GM21367 (cell line): Measurements from ENCODE around the gene FCN3.

Experiments used
- ATAC-seq: cut with Tn5 transposase; IDR thresholded peaks from one replicate; pipeline ENCODE4 v1.9.1; 2021; ENCODE audit not compliant: unreplicated experiment

Gene FCN3

DNA sequence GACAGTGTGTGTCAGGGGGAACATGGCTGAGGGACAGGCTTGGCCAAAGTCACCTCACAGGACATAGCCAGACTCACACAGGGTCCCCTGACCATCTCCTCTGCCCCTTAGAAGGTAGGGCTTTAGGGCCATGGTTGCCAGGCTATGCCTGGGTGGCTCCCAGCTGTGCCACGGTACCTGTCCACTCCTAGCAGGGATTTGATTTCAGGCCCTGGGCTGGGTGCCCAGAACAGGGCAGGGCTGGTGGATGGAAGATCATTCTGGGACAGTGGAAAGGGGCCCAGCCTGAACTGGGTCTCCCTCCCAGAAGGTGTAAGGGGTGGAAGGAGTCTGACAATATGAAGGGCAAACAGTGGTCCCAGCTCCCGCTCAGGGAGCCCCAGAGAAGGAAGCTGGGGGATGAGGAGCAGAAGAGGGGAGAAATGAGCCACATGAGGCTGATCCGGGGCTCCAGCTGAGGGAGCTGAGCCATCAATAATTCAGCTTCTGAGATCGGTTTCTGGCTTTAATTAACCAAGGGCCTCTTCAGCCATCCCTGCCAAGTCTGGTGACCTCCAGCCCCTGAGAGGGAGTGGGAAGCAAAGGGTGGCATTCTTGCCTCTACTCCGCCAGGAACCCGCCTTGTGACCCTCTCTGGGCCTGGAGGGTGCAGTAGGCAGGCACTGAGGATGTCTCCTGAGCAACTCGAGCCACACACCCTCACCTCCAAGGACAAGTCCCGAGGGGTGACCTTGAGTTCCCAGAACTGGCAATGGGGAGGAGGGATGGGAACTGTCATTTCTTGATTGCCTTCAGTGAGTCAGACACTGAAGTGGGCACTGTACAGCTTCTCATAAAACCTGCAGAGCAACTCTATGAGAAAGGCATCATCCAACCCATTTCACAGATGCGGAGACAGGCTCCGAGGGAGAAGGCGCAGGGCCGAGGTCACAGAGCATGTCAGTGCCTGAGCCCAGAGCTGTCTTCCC, 6.4 kb upstream of the FCN3 start:
- ATAC-seq = no peak

DNA sequence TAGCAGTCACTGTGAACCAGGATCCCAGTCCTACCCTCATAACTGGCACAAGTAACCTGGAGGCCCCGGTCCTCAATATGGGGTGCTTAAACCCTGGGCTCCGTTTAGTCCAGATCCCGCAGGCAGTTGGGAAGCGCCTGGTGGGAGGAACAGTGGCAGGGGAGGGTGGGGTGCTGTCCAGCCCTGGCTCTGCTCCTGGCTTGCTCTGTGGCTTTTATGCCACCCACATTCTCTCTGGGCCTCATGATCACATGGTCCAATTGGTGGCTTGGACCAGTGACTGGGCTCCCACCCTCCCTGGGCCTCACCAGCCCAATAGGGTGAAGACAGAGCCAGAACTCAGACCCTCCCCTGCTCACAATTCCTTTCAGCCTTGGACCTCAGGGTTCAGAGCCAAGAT, 5.6 kb upstream of the FCN3 start:
- no peak for ATAC-seq

DNA sequence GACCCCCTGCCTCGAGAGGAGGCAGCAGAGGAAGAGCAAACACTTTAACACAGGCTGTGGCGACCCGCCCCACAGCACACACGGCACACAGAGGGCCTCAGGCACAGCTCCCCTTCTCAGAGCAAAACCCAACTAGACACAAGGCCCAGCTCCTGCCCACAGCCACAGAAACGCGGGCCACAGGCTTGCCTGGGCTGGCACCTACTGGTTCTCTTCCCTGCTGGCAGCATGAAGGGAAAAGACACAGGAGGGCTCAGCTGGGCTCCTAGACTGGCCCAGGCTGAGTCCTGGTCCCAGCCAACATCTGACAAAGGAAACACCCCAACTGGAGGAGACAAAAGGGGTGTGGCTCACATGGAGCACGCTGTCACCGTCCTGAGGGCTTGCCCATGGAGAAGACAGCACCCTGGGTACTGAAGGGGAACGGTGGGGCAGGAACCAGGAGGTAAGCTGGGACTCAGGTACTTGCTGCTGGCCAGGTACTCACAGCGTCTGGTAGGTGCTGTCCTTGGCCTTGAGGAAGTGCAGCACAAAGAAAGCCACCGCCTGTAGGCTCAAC, 5.0 kb upstream of the FCN3 start:
- ATAC-seq = no peak

DNA sequence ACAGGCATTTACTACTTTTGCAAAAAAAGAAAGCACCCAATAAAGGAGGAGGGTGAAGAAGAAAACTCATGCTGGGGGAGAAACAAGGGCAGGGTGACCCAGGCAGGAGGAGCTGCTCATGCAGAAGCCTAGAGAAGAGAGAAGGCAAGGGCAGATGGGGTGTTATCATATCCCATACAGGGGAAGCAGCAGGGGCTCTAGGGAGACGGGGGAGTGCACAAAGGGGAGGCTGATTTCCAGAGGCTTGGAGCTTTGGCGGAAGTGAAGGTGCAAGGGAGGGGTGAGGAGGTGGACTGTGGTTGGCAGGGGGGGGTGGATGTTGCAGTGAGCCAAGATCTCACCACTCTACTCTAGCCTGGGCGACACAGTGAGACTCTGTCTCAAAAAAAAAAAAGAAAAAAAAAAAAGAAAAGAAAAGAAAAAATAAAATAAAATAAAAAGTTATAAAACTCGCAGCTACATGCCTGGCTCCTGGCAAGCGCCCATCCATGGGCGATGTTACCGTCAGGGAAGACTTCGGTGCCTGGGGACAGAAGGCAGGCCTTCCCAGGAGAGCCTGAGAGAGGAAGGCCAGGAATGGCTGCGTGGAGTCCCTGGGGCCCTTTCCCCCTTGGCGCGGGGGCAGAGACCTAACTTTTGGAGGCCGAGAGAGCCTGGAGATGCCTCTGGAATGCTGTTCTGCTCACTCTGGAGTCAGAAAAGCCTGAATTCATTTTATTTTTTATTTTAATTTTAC, 3.3 kb upstream of the FCN3 start:
- no peak for ATAC-seq

DNA sequence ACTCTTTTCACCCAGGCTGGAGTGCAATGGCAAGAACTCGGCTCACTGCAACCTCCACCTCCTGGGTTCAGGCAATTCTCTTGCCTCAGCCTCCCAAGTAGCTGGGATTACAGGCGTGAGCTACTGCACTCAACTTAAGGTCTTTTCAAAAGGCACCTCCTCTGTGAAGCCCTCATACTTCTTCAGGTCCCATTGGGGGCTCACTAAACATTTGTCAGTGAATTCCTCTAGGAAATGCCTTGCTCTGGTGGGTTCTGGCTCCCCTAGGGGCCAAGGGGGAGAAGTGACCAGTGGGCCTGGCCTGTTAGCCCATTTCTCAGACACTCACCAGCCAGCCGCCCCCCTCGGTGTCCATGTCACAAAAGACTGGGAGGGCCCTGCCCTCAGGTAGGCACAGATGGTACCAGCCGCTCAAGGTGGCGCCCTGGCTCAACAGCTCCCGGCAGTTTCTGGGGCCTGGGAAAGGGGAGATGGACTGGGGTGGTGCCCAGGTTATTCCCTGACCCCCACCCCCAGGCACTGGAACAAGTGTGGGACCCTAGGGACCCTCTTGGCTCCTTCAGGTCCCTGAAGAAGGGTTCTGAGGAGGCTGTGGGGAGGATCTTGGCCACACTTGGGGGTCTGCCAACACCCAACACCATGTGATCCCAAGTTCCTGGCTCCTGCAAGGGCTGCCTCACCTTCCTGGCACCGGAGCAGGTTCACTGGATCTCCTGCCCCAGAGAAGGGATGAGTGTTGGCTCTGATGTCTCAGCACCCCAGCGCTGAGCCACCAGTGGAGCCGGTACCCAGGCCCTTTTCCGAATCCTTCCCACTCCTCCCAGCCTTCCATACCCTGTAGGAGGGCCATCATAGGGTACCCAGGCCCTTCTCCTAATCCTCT, 1.6 kb downstream of the FCN3 start:
- ATAC-seq = no peak

DNA sequence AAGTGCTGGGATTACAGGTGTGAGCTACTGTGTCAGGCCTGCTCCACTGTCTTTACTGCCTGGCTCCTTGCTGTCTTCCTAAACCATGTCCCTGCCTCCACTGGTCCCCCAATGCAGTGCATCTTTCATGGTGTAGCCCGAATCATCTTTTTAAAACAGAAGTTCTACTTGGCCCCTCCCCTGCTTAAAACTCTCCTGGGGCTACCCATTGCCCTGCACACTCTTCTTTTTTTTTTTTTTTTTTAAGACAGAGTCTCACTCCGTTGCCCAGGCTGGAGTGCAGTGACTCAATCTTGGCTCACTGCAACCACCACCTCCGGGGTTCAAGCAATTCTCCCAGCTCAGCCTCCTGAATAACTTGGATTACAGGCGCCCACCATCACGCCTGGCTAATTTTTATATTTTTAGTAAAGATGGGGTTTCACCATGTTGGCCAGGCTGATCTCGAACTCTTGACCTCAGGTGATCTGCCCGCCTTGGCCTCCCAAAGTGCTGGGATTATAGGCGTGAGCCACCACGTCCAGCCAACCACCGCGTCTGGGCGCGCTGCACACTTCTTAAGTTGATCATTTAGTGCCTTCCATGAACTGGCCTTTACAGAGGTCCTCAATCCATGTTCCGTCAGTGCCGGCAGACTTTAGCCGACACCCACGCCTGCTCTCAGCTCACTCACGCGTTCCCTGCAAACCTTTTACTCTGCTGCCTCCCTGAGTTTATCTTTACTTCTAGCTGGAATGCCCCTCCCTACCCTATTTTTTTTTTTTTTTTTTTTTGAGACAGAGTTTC, 2.4 kb downstream of the FCN3 start:
- ATAC-seq = no peak

DNA sequence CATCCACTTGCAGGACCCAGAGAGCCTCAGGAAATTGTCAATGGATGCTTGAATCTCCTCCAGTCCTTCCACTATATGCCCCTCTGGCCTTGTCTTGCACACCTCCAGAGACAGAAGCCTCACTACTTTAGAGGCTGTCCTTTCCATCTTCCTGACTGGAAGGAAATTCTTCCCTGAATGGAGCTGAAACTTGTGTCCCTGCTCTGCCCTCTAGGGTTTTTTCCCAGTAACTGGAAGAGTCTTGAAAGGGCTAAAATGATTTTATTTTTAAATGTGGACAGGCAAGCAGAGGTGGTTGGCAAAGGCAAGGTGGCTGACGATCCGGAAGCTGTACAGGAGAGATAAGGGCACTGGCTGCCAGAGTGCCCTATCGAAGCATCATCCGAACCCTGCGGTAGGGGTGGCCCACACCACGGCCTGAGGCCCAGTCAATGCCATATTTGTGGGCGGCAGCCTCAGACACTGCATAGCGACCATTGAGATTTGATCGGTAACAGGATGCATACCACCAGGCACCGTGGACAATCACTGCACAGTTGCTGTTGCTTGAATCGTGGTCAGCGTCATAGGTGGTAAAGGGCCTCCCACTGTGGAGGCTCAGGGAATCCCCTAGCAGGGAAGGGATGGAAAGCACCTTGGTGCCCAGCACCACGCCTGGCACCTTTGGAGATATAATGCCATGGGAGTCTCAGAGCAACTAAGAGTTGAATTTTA, 5.6 kb downstream of the FCN3 start:
- ATAC-seq = no peak

DNA sequence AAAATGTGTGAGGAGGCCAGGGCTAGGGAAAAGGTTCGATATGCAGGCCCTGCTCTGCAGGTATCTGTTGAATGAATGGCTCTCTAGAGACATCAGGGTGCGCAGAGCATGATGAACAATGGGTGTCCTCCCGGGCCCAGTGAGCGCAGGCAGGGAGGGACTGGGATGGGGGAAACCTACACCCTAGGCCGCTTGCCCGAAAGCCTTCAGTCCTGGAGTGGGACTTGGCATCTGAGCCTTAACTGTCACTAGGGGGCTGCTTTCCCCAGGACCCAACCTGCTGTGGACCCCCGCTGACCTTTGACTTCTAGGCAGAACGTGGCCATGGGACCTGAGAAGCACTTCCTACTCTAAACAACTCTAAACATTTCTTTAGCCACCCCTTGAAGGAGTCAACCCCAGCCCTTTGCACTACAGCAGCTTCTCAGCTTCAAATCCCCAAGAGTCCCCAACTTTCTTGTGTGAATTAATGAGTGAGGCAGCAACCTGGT, 7.4 kb downstream of the FCN3 start:
- no peak for ATAC-seq

DNA sequence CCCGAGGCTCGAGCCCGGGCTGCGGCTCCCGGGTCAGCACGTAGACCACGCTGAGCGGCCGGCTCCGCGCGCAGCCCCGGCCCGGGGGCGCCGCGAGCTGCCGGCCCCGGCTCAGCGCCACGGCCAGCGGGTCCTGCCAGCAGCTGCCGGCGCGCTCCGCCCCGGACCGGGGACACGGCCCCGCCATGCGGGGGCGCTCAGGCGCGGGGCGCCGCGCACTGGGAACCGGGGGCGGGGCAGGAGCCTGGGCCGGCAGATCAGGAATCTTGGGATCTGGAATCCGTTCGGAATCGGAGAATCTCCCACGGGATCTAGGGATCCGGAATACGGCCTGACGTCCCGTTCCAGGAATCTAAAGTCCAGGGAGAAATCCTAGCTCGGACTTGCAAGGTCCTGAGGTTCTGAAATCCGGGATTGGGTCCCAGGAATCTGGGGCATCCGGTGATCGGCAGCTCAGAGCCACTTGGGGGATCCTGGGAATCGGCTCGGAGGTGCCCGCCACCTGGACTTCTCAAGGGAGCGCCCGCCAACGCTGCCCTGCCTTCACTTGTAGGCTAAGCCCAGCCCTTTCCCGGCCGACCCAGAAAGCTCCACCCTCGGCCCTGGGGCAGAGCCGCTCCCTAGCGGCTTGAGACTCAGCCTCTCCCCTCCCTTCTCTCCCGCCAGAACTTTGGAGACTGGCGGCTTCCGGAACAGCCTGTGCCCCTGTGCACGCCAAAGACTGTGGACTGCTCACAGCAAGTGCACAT, 8.0 kb downstream of the FCN3 start, which contains the start of gene MAP3K6:
TSS of gene MAP3K6 (minus strand) at position 551 of the 749 bp plus-strand sequence. CDS start at position 187, 364 bp downstream.
- peak; percentile 32 for ATAC-seq

DNA sequence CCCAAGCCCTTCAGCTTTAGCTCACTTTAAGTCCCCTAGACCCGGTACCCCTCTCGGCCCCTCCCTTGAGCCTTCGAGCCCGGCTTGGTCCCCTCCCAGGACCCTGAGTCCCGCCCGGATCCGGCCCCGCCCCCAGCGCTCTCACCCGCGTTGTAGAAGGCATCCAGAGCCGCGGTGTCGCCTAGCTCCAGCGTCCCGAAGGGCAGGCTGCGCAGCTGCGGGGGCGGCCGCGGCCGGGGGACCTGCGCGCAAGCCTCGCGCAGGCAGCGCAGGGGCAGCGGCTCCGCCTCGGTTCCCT, 8.6 kb downstream of the FCN3 start:
- ATAC-seq = peak; percentile 30

DNA sequence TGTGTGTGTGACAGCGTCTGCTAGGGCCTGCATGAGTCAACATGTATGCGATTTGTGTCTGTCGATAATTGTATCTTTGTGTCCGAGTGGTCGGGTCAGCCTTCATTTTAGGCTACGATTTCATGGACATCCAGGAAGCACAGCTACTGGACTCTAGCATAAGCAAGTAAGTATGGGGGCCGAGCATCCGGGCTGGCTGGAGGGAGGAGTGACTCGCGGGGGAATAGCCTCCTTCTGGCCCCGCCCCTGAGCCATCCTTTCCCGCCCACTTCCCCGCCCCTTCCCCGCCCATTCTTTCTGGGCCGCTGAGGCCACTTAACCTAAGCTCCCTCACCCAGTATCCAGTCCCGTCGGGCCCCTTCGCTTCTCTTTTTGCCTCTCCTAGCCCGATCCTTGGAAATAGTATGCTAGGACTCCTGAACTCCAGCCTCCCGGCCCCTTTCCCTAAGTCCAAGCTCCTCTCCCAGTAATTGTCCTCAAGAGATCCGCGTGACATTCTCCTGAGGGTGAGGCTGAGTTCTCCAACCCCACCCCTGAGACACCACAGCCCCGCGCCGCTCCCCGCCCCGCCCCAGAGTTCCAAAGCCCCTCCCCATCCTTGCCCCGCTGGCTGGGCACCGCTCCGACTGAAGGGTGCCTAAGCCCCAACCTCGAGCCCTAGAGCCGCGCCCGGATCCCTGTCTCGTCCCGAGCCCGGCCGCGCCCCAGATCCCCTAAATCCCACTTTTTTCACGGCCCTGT, 9.1 kb downstream of the FCN3 start:
- peak; percentile 28 for ATAC-seq

DNA sequence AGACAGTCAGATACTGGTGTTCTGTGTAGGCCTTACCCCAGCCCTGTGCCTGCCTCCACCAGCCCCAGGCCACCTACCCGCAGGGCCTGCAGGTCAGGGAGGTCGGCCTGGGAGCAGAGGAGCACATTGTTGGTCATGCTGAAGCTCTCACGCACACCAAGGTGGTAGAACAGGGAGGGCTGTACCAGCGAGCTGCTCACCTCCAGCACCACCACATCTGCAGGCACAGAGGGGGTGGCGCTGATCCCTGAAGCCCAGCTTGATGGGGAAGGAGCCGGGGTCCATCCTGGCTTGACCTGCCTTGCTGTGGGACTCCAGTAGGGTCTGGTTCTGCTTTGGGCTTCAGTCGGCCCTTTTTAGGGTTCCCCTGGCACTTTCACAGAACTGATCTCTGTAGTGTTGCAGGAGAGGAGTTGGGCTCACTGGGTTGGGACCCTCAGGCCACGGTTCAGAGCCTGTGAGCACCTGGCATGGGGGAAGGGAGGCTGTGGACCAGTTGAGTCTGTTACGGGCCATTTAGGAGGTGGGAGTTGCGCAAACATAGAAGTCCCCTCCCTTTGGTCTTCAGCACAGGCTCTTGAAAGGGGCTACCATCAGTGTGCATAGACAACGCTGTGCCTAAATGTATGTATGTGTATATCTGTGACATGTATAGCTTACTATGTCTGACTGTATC, 9.8 kb downstream of the FCN3 start:
- ATAC-seq = no peak

DNA sequence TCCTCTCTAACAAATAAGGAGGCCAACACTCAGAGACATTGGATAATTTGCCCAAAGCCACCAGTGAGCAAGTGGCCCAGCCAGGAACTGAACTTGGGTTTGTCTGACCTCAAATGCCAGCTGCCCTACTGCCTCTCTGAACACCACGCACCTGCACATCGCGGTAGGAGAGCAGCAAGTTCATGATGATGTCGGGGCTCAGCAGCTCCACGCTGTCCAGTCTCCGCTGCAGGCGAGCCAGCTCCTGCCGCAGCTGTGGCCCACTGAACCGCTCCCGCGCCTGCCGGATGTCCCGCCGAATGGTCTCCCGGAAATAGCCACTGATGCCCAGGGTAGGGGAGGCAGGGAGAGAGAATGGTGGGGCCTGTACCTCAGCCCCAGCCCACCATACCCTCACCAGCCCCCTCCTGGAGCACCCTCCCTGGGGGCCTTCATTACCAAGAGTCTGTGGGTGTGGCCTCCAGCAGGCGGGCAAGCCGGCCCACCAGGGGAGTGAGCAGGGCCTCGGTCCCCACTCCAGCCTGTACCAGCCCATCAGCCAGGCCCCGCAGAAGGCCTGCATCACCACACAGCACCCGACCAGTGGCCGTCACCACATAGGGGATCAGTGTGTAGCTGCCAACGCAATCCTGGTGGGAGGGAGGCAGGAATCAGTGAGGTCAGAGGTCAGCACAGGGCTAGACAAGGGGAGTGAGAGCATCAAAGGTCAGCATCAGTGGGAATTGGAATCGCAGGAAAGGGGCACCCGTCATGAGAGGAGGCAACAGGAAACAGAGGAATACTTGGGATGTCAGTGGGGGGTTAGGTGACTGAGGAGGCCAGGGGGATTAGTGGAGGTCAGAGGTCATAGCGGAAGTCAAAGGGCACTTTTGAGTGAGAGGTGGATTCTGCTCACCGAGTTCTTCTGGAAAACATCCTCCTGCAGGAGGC, 10.6 kb downstream of the FCN3 start:
- ATAC-seq = no peak

DNA sequence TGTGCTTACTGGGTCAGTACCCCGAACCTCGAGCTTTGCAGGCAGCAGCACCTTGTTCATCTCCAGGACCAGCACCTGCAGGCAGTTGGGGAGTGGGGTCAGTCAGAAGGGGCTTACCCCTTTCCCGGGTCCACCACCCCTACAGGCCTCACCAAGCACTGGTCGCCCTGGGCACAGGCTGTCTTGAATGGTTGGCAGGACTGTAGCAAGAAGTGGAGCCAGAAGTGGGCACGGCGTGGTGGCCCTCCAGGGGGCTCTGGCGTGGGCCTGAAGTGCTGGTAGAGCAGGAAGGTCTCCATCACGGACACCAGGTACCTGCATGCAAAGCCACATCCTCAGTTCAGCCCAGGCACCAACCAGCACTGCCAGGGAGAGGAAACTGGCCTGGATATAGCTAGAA, 13.1 kb downstream of the FCN3 start:
- ATAC-seq = no peak

DNA sequence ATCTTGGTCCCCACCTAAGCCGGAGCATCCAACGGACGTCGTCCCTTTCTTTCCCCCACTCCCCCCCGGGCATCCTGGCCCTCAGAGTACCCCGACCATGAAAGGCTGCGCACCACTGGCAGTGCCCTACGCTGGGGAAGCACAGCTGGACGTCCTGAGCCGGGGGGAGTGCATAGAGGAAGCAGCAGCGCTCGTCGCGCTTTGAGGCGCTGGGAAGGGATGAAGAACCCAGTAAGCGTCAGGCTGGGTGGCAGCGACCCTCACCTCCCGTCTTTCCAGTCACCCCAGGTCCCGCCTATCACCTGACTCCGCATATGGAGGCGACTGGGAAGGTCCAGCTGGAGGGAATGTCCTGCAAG, 13.6 kb downstream of the FCN3 start:
- ATAC-seq = no peak
